ENCODE results near the gene TBC1D5.
"Not testable (repeated sequence)": the region's sequence is repeated elsewhere in the genome, so short reads cannot be mapped to it uniquely, and the experiment has no call there.

- TF ChIP-seq CTCF (IDR thresholded peaks at IDR 0.05); IRF1 (CRISPR knock-in tag; IDR thresholded peaks at IDR 0.05); ZNF232 (CRISPR knock-in tag; IDR thresholded peaks at IDR 0.05); ZNF121 (CRISPR knock-in tag; IDR thresholded peaks at IDR 0.05); ELF4 (CRISPR knock-in tag; IDR thresholded peaks at IDR 0.05; ENCODE audit: low read depth); ZNF416 (CRISPR knock-in tag; IDR thresholded peaks at IDR 0.05); JUN (CRISPR knock-in tag; IDR thresholded peaks at IDR 0.05); IRF2 (CRISPR knock-in tag; IDR thresholded peaks at IDR 0.05; ENCODE audit: borderline replicate concordance, low read depth): not testable (repeated sequence)
These were observed 93.6 kb downstream of the TBC1D5 start for GRCh38 chr3:17648630-17649355.

All from WTC11 (cell line).